HepG2 (cell line): ENCODE data around the gene GRAMD4. TPM values are rescaled to one million over a fixed set of nuclear protein-coding genes. Genes with fewer than 3 reads are reported as not detected.

Source experiments
- ATAC-seq: fragments of 200-7000 bp; cut with Tn5 transposase; 3 replicates; pipeline ENCODE4 v1.9.1; 2020; ENCODE audit warnings: mild to moderate bottlenecking, moderate library complexity
- BruUV-seq: library from RNA; stranded (reverse); fragments of 400-500 nt; replicated peaks from 2 replicates; lab custom pipeline; 2021; lab: Mats Ljungman, UMichigan
- CTCF ChIA-PET: fragments of 300-600 bp; formaldehyde crosslinking; extraction: SDS; loops from one replicate; lab custom pipeline; 2021; ENCODE audit warnings: low total read pairs, inconsistent platforms, low intra/inter-chr PET ratio; lab: Yijun Ruan, JAX
- POLR2A ChIA-PET: fragments of 350-600 bp; sonication (Branson Sonifier 250); formaldehyde crosslinking; loops from one replicate; lab custom pipeline; 2020; ENCODE audit warnings: antibody characterized with exemption, inconsistent platforms; lab: Yijun Ruan, JAX
- DNase-seq: peaks from one replicate; pipeline ENCODE4 v3.0.0-alpha.2; 2015; ENCODE audit warnings: low spot score
- FAIRE-seq: peaks from 3 replicates; lab custom pipeline; 2011; peaks lifted over from hg19 to GRCh38; lab: Jason Lieb, UNC
- H2AFZ ChIP-seq: one replicate; pipeline ENCODE4 v1.6.1; 2011; ENCODE audit warnings: low read length, inconsistent platforms
- H3K27ac ChIP-seq: fragments of 300-600 bp; 3 replicates; pipeline ENCODE4 v1.8.0; 2011; ENCODE audit warnings: mixed run types, mild to moderate bottlenecking, mixed read lengths, low read length, inconsistent platforms; ENCODE audit not compliant: insufficient read depth; ENCODE audit errors: extremely low read length
- H3K27me3 ChIP-seq, 2 experiments: fragments of 200-600 bp in 1 of 2; 2 replicates in 1 of 2; 3 replicates in 1 of 2; pipeline versions ENCODE4 v1.6.0 to v1.8.0; 2011; ENCODE audit warnings: low read length in 2 of 2, mild to moderate bottlenecking in 2 of 2, moderate library complexity in 2 of 2, inconsistent platforms in 1 of 2; ENCODE audit not compliant: insufficient read depth in 2 of 2, control insufficient read depth in 1 of 2
- H3K36me3 ChIP-seq, 2 experiments: fragments of 200-600 bp in 1 of 2; replicated peaks in 1 of 2; 2 replicates in 1 of 2; 3 replicates in 1 of 2; pipeline versions ENCODE4 v1.5.1 to v1.8.0; 2011; ENCODE audit warnings: low read length in 2 of 2, inconsistent platforms in 1 of 2; ENCODE audit not compliant: insufficient read depth in 2 of 2, control insufficient read depth in 1 of 2
- H3K4me1 ChIP-seq: 2 replicates; pipeline ENCODE4 v1.5.1; 2012; ENCODE audit warnings: low read length, inconsistent platforms; ENCODE audit not compliant: insufficient read depth
- H3K4me2 ChIP-seq: 2 replicates; pipeline ENCODE4 v1.6.0; 2011; ENCODE audit warnings: low read depth, low read length, inconsistent platforms
- H3K4me3 ChIP-seq, 3 experiments: fragments of 200-600 bp in 1 of 3; sonication (generic), shearing (Covaris generic) in 1 of 3; replicated peaks in 1 of 3; 2 replicates each; pipeline ENCODE4 v1.5.1; 2011 to 2016; ENCODE audit warnings: low read length in 3 of 3, inconsistent platforms in 2 of 3, low read depth in 2 of 3, mild to moderate bottlenecking in 2 of 3, control low read depth in 1 of 3, mixed read lengths in 1 of 3; ENCODE audit not compliant: insufficient read depth in 1 of 3
- H3K79me2 ChIP-seq: one replicate; pipeline ENCODE4 v1.6.1; 2011; ENCODE audit warnings: low read length, inconsistent platforms; ENCODE audit not compliant: insufficient read depth
- H3K9ac ChIP-seq: 2 replicates; pipeline ENCODE4 v1.6.0; 2011; ENCODE audit warnings: mild to moderate bottlenecking, low read depth, low read length, inconsistent platforms; ENCODE audit not compliant: insufficient read depth
- H3K9me3 ChIP-seq: 2 replicates; pipeline ENCODE4 v1.5.1; 2012; ENCODE audit warnings: mild to moderate bottlenecking, low read length
- H4K20me1 ChIP-seq: 2 replicates; pipeline ENCODE4 v1.6.0; 2011; ENCODE audit warnings: inconsistent platforms, mild to moderate bottlenecking, low read length, moderate library complexity; ENCODE audit not compliant: insufficient read depth
- ASH2L ChIP-seq: fragments of 300-600, 200-600 bp; sonication (generic); IDR thresholded peaks from 2 replicates; pipeline ENCODE4 v1.7.0; 2017; ENCODE audit warnings: low read depth, mild to moderate bottlenecking, moderate library complexity, mixed read lengths, low read length; ENCODE audit not compliant: insufficient read length
- ATF7 ChIP-seq, 2 experiments: fragments of 450-650 bp in 1 of 2; sonication (generic) in 1 of 2; formaldehyde crosslinking in 1 of 2; IDR thresholded peaks; 2 replicates each; pipeline versions ENCODE4 v1.4.0 to v1.6.1; 2016 to 2020; ENCODE audit warnings: antibody characterized with exemption in 1 of 2, mild to moderate bottlenecking in 1 of 2, missing genetic modification reagents in 1 of 2
- DNMT1 ChIP-seq: sonication (generic); formaldehyde crosslinking; IDR thresholded peaks from 2 replicates; pipeline ENCODE4 v1.5.1; 2020; ENCODE audit warnings: mild to moderate bottlenecking, missing genetic modification reagents
- E2F1 ChIP-seq: sonication (generic); formaldehyde crosslinking; IDR thresholded peaks from 2 replicates; pipeline ENCODE4 v1.5.0; 2020; ENCODE audit warnings: missing genetic modification reagents
- FOXA1 ChIP-seq, 2 experiments: fragments of 450-650 bp in 1 of 2; sonication (generic) in 1 of 2; formaldehyde crosslinking in 1 of 2; IDR thresholded peaks; 2 replicates each; pipeline versions ENCODE4 v1.4.0 to v1.6.1; 2016 to 2020; ENCODE audit warnings: missing genetic modification reagents in 1 of 2
- HOXA5 ChIP-seq: sonication (generic); formaldehyde crosslinking; IDR thresholded peaks from 2 replicates; pipeline ENCODE4 v1.4.0; 2020; ENCODE audit warnings: missing genetic modification reagents
- PRPF4 ChIP-seq: fragments of 200-400 bp; formaldehyde crosslinking; IDR thresholded peaks from 2 replicates; pipeline ENCODE4 v1.6.1; 2016; ENCODE audit warnings: low read length, low read depth; ENCODE audit not compliant: poor library complexity, severe bottlenecking
- RFX5 ChIP-seq: IDR thresholded peaks from 2 replicates; pipeline ENCODE4 v1.6.1; 2011; ENCODE audit warnings: low read depth, low read length, improper control_type of control experiment
- SATB2 ChIP-seq: sonication (generic); formaldehyde crosslinking; IDR thresholded peaks from 2 replicates; pipeline ENCODE4 v1.5.0; 2020; ENCODE audit warnings: missing genetic modification reagents
- SETDB1 ChIP-seq: sonication (generic); formaldehyde crosslinking; IDR thresholded peaks from 2 replicates; pipeline ENCODE4 v1.5.1; 2020; ENCODE audit warnings: missing genetic modification reagents, mild to moderate bottlenecking, borderline replicate concordance
- TBX2 ChIP-seq: sonication (generic); formaldehyde crosslinking; IDR thresholded peaks from 2 replicates; pipeline ENCODE4 v1.5.0; 2020; ENCODE audit warnings: missing genetic modification reagents, mild to moderate bottlenecking, borderline replicate concordance
- ZFP91 ChIP-seq: sonication (generic); formaldehyde crosslinking; IDR thresholded peaks from 2 replicates; pipeline ENCODE4 v1.9.0; 2022; ENCODE audit warnings: missing genetic modification reagents, mild to moderate bottlenecking, borderline replicate concordance
- ZGPAT ChIP-seq: IDR thresholded peaks from 2 replicates; pipeline ENCODE4 v1.6.1; 2016; ENCODE audit warnings: mild to moderate bottlenecking
- ZNF674 ChIP-seq: sonication (generic); formaldehyde crosslinking; IDR thresholded peaks from 2 replicates; pipeline ENCODE4 v1.5.0; 2020; ENCODE audit warnings: low read depth, mild to moderate bottlenecking, missing genetic modification reagents
- ZNF703 ChIP-seq: sonication (generic); formaldehyde crosslinking; IDR thresholded peaks from 2 replicates; pipeline ENCODE4 v1.5.1; 2020; ENCODE audit warnings: missing genetic modification reagents, mild to moderate bottlenecking, moderate library complexity, borderline replicate concordance
- WGBS: methylation state at CpG from one replicate; pipeline ENCODE4 v1.1.6; 2017; ENCODE audit warnings: low lambda C conversion rate; 5-methylcytosine and 5-hydroxymethylcytosine counted together
- in situ Hi-C: cut with HindIII; loops from 2 replicates; pipeline ENCODE4 v1.10.0; 2017; ENCODE audit warnings: low pct_unique_long_range_greater_than_20kb; ENCODE audit not compliant: extremely low pct_ligation_motif_present
- intact Hi-C: fragments of 100-400 bp; cut with micrococcal nuclease; formaldehyde crosslinking; loops from one replicate; pipeline ENCODE4 v1.10.0; 2022; ENCODE audit not compliant: unreplicated experiment
- polyA plus RNA-seq, 8 experiments: library from polyadenylated mRNA; depleted of rRNA in 3 of 8; stranded (reverse) in 7 of 8; unstranded in 1 of 8; fragments of >200 nt; fragmentation: Illumina TruSeq in 4 of 8; extraction: Trizol in 4 of 8; gene quantifications; 2 replicates each; pipeline versions ENCODE4 v1.2.1 to v1.2.3, GENCODE V29; 2011 to 2016; ENCODE audit warnings: low read depth in 4 of 8, missing spikeins in 1 of 8, mixed read lengths in 1 of 8; ENCODE audit not compliant: insufficient read depth in 1 of 8
- total RNA-seq, 5 experiments: library from RNA; depleted of rRNA; stranded (reverse); fragments of >200 nt; fragmentation: Illumina TruSeq; extraction: Trizol; gene quantifications; 2 replicates each; pipeline ENCODE4 v1.2.3, GENCODE V29; 2016; ENCODE audit warnings: low read depth in 1 of 5

GRAMD4 gene
- total and polyA plus RNA-seq, 2 of the 13 experiments (the other 11 are each of a cell fraction or from before 2014, with no cell fraction given) = 15.2 to 15.7 TPM

GRCh38 chr22:46649141-46650077, 29.2 kb downstream of the GRAMD4 start (continued):
- TF ChIP-seq ZFP91 (CRISPR knock-in tag) = no peak
- no peak for TF ChIP-seq FOXA1 (IDR thresholded peaks at IDR 0.05)
- TF ChIP-seq FOXA1 (CRISPR knock-in tag; IDR thresholded peaks at IDR 0.05) = 0 out of 2 replicates have a peak, but pooled peaks have one; percentile 24

- DNase-seq = no peak
- Histone ChIP-seq H4K20me1 (no peaks in the 10 kb centered on the region), H3K79me2 (no peaks in the 10 kb centered on the region), H3K4me3 (no peak overlapping the region), H3K9ac (no peak overlapping the region), H3K27ac (no peak overlapping the region), H3K9me3 (no peaks in the 10 kb centered on the region), H3K4me2 (no peak overlapping the region), H3K36me3 (0 out of 5 replicates have a peak, but pooled peaks cover 0 to 3% of the 10 kb centered on the region in 2 experiments), H3K4me1 (peaks cover 70% of the 10 kb centered on the region), H2AFZ (no peak overlapping the region), H3K27me3 (no peaks in the 10 kb centered on the region)
- BruUV-seq = no TSS peak
- ChIA-PET CTCF (no interaction called here), POLR2A (no interaction called here)
- WGBS = 92% methylated on average over 14 of the region's 25 CpGs
- intact Hi-C loops = loop anchor here (5.0 kb wide), 1 partner anchor 73 kb away; no protein-coding TSS in a partner anchor
- no peak for ATAC-seq
- in situ Hi-C loops = loop anchor here (25.0 kb wide), 1 partner anchor 88 kb away; no protein-coding TSS in a partner anchor
- FAIRE-seq = no peak
- TF ChIP-seq ASH2L (no peak), RFX5 (no peak), ZNF703 (CRISPR knock-in tag) (no peak), SATB2 (no peak), HOXA5 (CRISPR knock-in tag) (no peak), PRPF4 (peak; percentile 14), DNMT1 (CRISPR knock-in tag) (no peak), SETDB1 (CRISPR knock-in tag) (no peak), E2F1 (CRISPR knock-in tag) (no peak), TBX2 (0 out of 2 replicates have a peak, but pooled peaks have one; percentile 19), ZNF674 (CRISPR knock-in tag) (no peak), ATF7 (IDR thresholded peaks at IDR 0.05) (no peak), ATF7 (CRISPR knock-in tag; IDR thresholded peaks at IDR 0.05) (no peak), ZGPAT (CRISPR knock-in tag) (no peak)
Observed at GRCh38 chr22:46650078-46650810, 30.1 kb downstream of the GRAMD4 start.
